GM10847 (cell line): ENCODE measurements around the gene FOXN3.

Experiments used
- POLR2A ChIP-seq: IDR thresholded peaks from 2 replicates; pipeline ENCODE4 v1.6.1; 2011; ENCODE audit not compliant: insufficient read length; ENCODE audit errors: extremely low read depth

Gene FOXN3

GRCh38 chr14:89367779-89368120 is 49.3 kb downstream of the FOXN3 start:
- no peak for TF ChIP-seq POLR2A

GRCh38 chr14:89366864-89367778 is 49.9 kb downstream of the FOXN3 start:
- no peak for TF ChIP-seq POLR2A

GRCh38 chr14:89365061-89365801 is 51.8 kb downstream of the FOXN3 start:
- no peak for TF ChIP-seq POLR2A

- TF ChIP-seq POLR2A: no peak
Observed at GRCh38 chr14:89364316-89364715, 52.7 kb downstream of the FOXN3 start.

GRCh38 chr14:89360277-89360676 is 56.8 kb downstream of the FOXN3 start:
- no peak for TF ChIP-seq POLR2A

GRCh38 chr14:89359477-89360222 is 57.4 kb downstream of the FOXN3 start:
- TF ChIP-seq POLR2A: no peak

- TF ChIP-seq POLR2A: no peak
Observed at GRCh38 chr14:89357655-89358297, 59.3 kb downstream of the FOXN3 start.

GRCh38 chr14:89356927-89357326 is 60.1 kb downstream of the FOXN3 start:
- no peak for TF ChIP-seq POLR2A

GRCh38 chr14:89356496-89356895 is 60.5 kb downstream of the FOXN3 start:
- no peak for TF ChIP-seq POLR2A

- no peak for TF ChIP-seq POLR2A
Observed at GRCh38 chr14:89353766-89354113, 63.3 kb downstream of the FOXN3 start.

- no peak for TF ChIP-seq POLR2A
Observed at GRCh38 chr14:89352976-89353765, 63.9 kb downstream of the FOXN3 start.

GRCh38 chr14:89351516-89352404 is 65.3 kb downstream of the FOXN3 start:
- no peak for TF ChIP-seq POLR2A

- no peak for TF ChIP-seq POLR2A
Observed at GRCh38 chr14:89351221-89351515, 65.9 kb downstream of the FOXN3 start.

- TF ChIP-seq POLR2A: no peak
Observed at GRCh38 chr14:89350152-89350551, 66.9 kb downstream of the FOXN3 start.
